ENCODE results near the gene RNGTT. TPM values are rescaled to one million over a fixed set of nuclear protein-coding genes. Genes with fewer than 3 reads are reported as not detected.

The RNGTT gene
- total RNA-seq, 1 donor from 2014 or later: 21.6 TPM

- no peak overlapping the region for H3K4me3 Mint-ChIP-seq
- intact Hi-C loops (cut with micrococcal nuclease): no loop called here
- H3K9me3 Mint-ChIP-seq: no peaks in the 10 kb centered on the region
- H3K36me3 Mint-ChIP-seq (ENCODE audit: low read depth): no peaks in the 10 kb centered on the region
- H3K4me1 Mint-ChIP-seq (ENCODE audit: low read depth): no peaks in the 10 kb centered on the region
- H3K27ac Mint-ChIP-seq: no peak overlapping the region
- H3K27me3 Mint-ChIP-seq (ENCODE audit: insufficient read depth): no peaks in the 10 kb centered on the region
- DNase-seq (ENCODE audit: low spot score): no peak
Observed at GRCh38 chr6:88623531-88623930, 339.9 kb downstream of the RNGTT start.

- Mint-ChIP-seq H3K27ac (no peak overlapping the region), H3K27me3 (ENCODE audit: insufficient read depth) (no peaks in the 10 kb centered on the region), H3K36me3 (ENCODE audit: low read depth) (no peaks in the 10 kb centered on the region), H3K4me1 (ENCODE audit: low read depth) (no peaks in the 10 kb centered on the region), H3K4me3 (no peak overlapping the region), H3K9me3 (no peaks in the 10 kb centered on the region)
- no peak for DNase-seq (ENCODE audit: low spot score)
- intact Hi-C loops (cut with micrococcal nuclease): no loop called here
Observed at GRCh38 chr6:88619951-88620350, 343.5 kb downstream of the RNGTT start.

- H3K4me3 Mint-ChIP-seq: no peak overlapping the region
- H3K4me1 Mint-ChIP-seq (ENCODE audit: low read depth): no peaks in the 10 kb centered on the region
- no peaks in the 10 kb centered on the region for H3K9me3 Mint-ChIP-seq
- peaks cover 10% of the 10 kb centered on the region for H3K36me3 Mint-ChIP-seq (ENCODE audit: low read depth)
- no peak overlapping the region for H3K27ac Mint-ChIP-seq
- no peaks in the 10 kb centered on the region for H3K27me3 Mint-ChIP-seq (ENCODE audit: insufficient read depth)
- DNase-seq (ENCODE audit: low spot score): no peak
- intact Hi-C loops (cut with micrococcal nuclease): no loop called here
Observed at GRCh38 chr6:88616380-88616779, 347.0 kb downstream of the RNGTT start.

GRCh38 chr6:88614316-88614877 is 349.0 kb downstream of the RNGTT start:
- H3K4me1 Mint-ChIP-seq (ENCODE audit: low read depth): no peaks in the 10 kb centered on the region
- H3K9me3 Mint-ChIP-seq: peaks cover under 1% of the 10 kb centered on the region
- intact Hi-C loops (cut with micrococcal nuclease): no loop called here
- no peak overlapping the region for H3K27ac Mint-ChIP-seq
- H3K27me3 Mint-ChIP-seq (ENCODE audit: insufficient read depth): no peaks in the 10 kb centered on the region
- H3K36me3 Mint-ChIP-seq (ENCODE audit: low read depth): peaks cover 12% of the 10 kb centered on the region
- no peak for DNase-seq (ENCODE audit: low spot score)
- H3K4me3 Mint-ChIP-seq: no peak overlapping the region

- Mint-ChIP-seq H3K9me3 (peaks cover 4% of the 10 kb centered on the region), H3K27ac (no peak overlapping the region), H3K36me3 (ENCODE audit: low read depth) (peaks cover 13% of the 10 kb centered on the region), H3K27me3 (ENCODE audit: insufficient read depth) (no peaks in the 10 kb centered on the region), H3K4me3 (no peak overlapping the region), H3K4me1 (ENCODE audit: low read depth) (no peaks in the 10 kb centered on the region)
- DNase-seq (ENCODE audit: low spot score): no peak
- intact Hi-C loops (cut with micrococcal nuclease): no loop called here
Observed at GRCh38 chr6:88612631-88613030, 350.8 kb downstream of the RNGTT start.

- Mint-ChIP-seq H3K27me3 (ENCODE audit: insufficient read depth) (no peaks in the 10 kb centered on the region), H3K9me3 (peaks cover 4% of the 10 kb centered on the region), H3K36me3 (ENCODE audit: low read depth) (peaks cover 13% of the 10 kb centered on the region), H3K27ac (no peak overlapping the region), H3K4me1 (ENCODE audit: low read depth) (no peaks in the 10 kb centered on the region), H3K4me3 (no peak overlapping the region)
- no peak for DNase-seq (ENCODE audit: low spot score)
- intact Hi-C loops (cut with micrococcal nuclease): no loop called here
Observed at GRCh38 chr6:88611721-88612120, 351.7 kb downstream of the RNGTT start.

- H3K4me1 Mint-ChIP-seq (ENCODE audit: low read depth): no peaks in the 10 kb centered on the region
- H3K36me3 Mint-ChIP-seq (ENCODE audit: low read depth): peaks cover 13% of the 10 kb centered on the region
- H3K9me3 Mint-ChIP-seq: peaks cover 4% of the 10 kb centered on the region
- intact Hi-C loops (cut with micrococcal nuclease): no loop called here
- DNase-seq (ENCODE audit: low spot score): no peak
- H3K4me3 Mint-ChIP-seq: no peak overlapping the region
- H3K27ac Mint-ChIP-seq: no peak overlapping the region
- no peaks in the 10 kb centered on the region for H3K27me3 Mint-ChIP-seq (ENCODE audit: insufficient read depth)
Observed at GRCh38 chr6:88609983-88610382, 353.4 kb downstream of the RNGTT start.

- Mint-ChIP-seq H3K27me3 (ENCODE audit: insufficient read depth) (peaks cover 2% of the 10 kb centered on the region), H3K27ac (no peak overlapping the region), H3K4me3 (no peak overlapping the region), H3K9me3 (peaks cover 4% of the 10 kb centered on the region), H3K36me3 (ENCODE audit: low read depth) (peaks cover 1% of the 10 kb centered on the region), H3K4me1 (ENCODE audit: low read depth) (no peaks in the 10 kb centered on the region)
- intact Hi-C loops (cut with micrococcal nuclease): no loop called here
- DNase-seq (ENCODE audit: low spot score): no peak
Observed at GRCh38 chr6:88605271-88605670, 358.1 kb downstream of the RNGTT start.

GRCh38 chr6:88599571-88599970 is 363.8 kb downstream of the RNGTT start:
- Mint-ChIP-seq H3K4me1 (ENCODE audit: low read depth) (no peaks in the 10 kb centered on the region), H3K9me3 (peaks cover 5% of the 10 kb centered on the region), H3K27ac (no peak overlapping the region), H3K4me3 (no peak overlapping the region), H3K27me3 (ENCODE audit: insufficient read depth) (peaks cover 2% of the 10 kb centered on the region), H3K36me3 (ENCODE audit: low read depth) (no peaks in the 10 kb centered on the region)
- DNase-seq (ENCODE audit: low spot score): no peak
- intact Hi-C loops (cut with micrococcal nuclease): no loop called here

GRCh38 chr6:88596801-88597200 is 366.6 kb downstream of the RNGTT start:
- Mint-ChIP-seq H3K9me3 (peaks cover 21% of the 10 kb centered on the region), H3K27ac (no peak overlapping the region), H3K36me3 (ENCODE audit: low read depth) (no peaks in the 10 kb centered on the region), H3K4me3 (no peak overlapping the region), H3K27me3 (ENCODE audit: insufficient read depth) (peaks cover 2% of the 10 kb centered on the region), H3K4me1 (ENCODE audit: low read depth) (no peaks in the 10 kb centered on the region)
- DNase-seq (ENCODE audit: low spot score): no peak
- intact Hi-C loops (cut with micrococcal nuclease): no loop called here

GRCh38 chr6:88588938-88589337 is 374.5 kb downstream of the RNGTT start:
- Mint-ChIP-seq H3K4me3 (no peak overlapping the region), H3K4me1 (ENCODE audit: low read depth) (no peaks in the 10 kb centered on the region), H3K27ac (no peak overlapping the region), H3K36me3 (ENCODE audit: low read depth) (no peaks in the 10 kb centered on the region), H3K27me3 (ENCODE audit: insufficient read depth) (peaks cover 3% of the 10 kb centered on the region), H3K9me3 (peaks cover 18% of the 10 kb centered on the region)
- DNase-seq (ENCODE audit: low spot score): no peak
- intact Hi-C loops (cut with micrococcal nuclease): loop anchor here (2.0 kb wide), 1 partner anchor 68 kb away; no protein-coding TSS in a partner anchor

- intact Hi-C loops (cut with micrococcal nuclease): no loop called here
- Mint-ChIP-seq H3K27ac (no peak overlapping the region), H3K27me3 (ENCODE audit: insufficient read depth) (peaks cover 3% of the 10 kb centered on the region), H3K4me3 (no peak overlapping the region), H3K36me3 (ENCODE audit: low read depth) (no peaks in the 10 kb centered on the region), H3K4me1 (ENCODE audit: low read depth) (no peaks in the 10 kb centered on the region), H3K9me3 (peaks cover 12% of the 10 kb centered on the region)
- no peak for DNase-seq (ENCODE audit: low spot score)
Observed at GRCh38 chr6:88587150-88587520, 376.3 kb downstream of the RNGTT start.

GRCh38 chr6:88586371-88587149 is 376.9 kb downstream of the RNGTT start:
- no peak overlapping the region for H3K4me3 Mint-ChIP-seq
- no peaks in the 10 kb centered on the region for H3K36me3 Mint-ChIP-seq (ENCODE audit: low read depth)
- DNase-seq (ENCODE audit: low spot score): no peak
- H3K27ac Mint-ChIP-seq: no peak overlapping the region
- no peaks in the 10 kb centered on the region for H3K4me1 Mint-ChIP-seq (ENCODE audit: low read depth)
- H3K27me3 Mint-ChIP-seq (ENCODE audit: insufficient read depth): peaks cover 3% of the 10 kb centered on the region
- peaks cover 6% of the 10 kb centered on the region for H3K9me3 Mint-ChIP-seq
- intact Hi-C loops (cut with micrococcal nuclease): no loop called here
